Jurkat, Clone E6-1 (cell line): ENCODE results near the gene CLCN3.
"Not testable (repeated sequence)": the region's sequence is repeated elsewhere in the genome, so short reads cannot be mapped to it uniquely, and the experiment has no call there.

Experiments
- DNase-seq: peaks from one replicate; pipeline ENCODE4 v3.0.0-alpha.2; 2011; ENCODE audit warnings: low read depth, low spot score
- H3K4me3 ChIP-seq: 2 replicates; pipeline ENCODE4 v1.5.1; 2011; ENCODE audit warnings: mild to moderate bottlenecking, low read length, control low read depth, moderate library complexity

CLCN3 gene

GRCh38 chr4:169615467-169616106 lies 4.8 kb upstream of the CLCN3 start:
- H3K4me3 ChIP-seq, result no peak overlapping the region
- DNase-seq, result no peak

DNA sequence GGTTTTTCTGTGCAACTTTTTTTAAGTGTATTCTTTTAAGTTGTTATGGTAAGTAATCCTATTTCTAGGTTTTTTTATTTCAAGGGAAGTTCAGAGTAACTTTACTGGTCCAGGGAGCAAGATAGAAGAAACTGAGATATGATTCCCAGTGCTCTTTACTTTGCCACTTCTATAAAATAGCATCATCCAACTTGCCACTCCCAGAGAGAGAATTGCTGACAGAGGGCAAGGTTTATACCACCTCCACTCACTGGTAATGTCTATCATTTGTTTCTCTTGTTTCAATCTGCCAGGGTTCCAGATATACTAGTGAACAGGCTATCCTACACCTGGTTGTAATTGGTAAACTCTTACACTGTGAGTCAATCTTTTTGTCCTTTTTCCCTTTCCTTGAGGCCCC lies 3.5 kb upstream of the CLCN3 start:
- DNase-seq, result no peak
- no peak overlapping the region for H3K4me3 ChIP-seq

- no peak overlapping the region for H3K4me3 ChIP-seq
- DNase-seq, result no peak
Observed at GRCh38 chr4:169617306-169617705, 3.1 kb upstream of the CLCN3 start.

DNA sequence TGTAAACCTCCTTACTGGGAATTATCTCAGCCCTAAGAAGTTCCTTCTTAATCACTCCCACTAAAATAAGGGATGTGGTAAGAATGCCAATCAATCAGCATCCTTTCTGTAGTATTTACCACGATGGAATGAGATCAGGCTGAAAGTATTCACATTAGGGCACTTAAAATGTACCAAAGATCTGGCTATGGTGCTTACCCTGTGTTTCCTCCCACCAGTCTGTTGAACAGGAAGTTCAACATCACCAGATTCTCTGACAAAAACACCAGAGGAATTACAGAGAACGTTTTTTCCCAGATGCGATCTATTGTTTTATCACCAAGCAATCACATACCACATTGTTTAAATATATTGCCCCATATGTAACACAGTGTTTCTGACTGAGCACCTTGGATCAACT lies 2.1 kb upstream of the CLCN3 start:
- H3K4me3 ChIP-seq, result no peak overlapping the region
- peak; percentile 59 for DNase-seq

- peak overlapping the region; percentile 77 for H3K4me3 ChIP-seq
- DNase-seq, result no peak
Observed at GRCh38 chr4:169618986-169619385, 1.4 kb upstream of the CLCN3 start.

GRCh38 chr4:169619518-169619957 lies 840 bp upstream of the CLCN3 start:
- peak overlapping the region; percentile 77 for H3K4me3 ChIP-seq
- DNase-seq, result peak; percentile 65

DNA sequence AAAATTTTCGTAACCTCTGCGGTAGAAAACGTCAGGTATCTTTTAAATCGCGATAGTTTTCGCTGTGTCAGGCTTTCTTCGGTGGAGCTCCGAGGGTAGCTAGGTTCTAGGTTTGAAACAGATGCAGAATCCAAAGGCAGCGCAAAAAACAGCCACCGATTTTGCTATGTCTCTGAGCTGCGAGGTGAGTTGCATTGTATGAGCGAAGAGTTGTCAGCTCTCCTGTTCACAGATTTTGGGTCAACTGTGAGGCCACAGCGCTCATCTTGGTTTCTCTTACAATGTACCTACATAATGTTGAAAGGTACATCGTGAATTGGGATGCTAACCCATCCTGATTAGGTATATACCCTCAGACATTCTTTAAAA lies 486 bp downstream of the CLCN3 start:
- H3K4me3 ChIP-seq, result peak overlapping the region; percentile 77
- DNase-seq, result no peak

DNA sequence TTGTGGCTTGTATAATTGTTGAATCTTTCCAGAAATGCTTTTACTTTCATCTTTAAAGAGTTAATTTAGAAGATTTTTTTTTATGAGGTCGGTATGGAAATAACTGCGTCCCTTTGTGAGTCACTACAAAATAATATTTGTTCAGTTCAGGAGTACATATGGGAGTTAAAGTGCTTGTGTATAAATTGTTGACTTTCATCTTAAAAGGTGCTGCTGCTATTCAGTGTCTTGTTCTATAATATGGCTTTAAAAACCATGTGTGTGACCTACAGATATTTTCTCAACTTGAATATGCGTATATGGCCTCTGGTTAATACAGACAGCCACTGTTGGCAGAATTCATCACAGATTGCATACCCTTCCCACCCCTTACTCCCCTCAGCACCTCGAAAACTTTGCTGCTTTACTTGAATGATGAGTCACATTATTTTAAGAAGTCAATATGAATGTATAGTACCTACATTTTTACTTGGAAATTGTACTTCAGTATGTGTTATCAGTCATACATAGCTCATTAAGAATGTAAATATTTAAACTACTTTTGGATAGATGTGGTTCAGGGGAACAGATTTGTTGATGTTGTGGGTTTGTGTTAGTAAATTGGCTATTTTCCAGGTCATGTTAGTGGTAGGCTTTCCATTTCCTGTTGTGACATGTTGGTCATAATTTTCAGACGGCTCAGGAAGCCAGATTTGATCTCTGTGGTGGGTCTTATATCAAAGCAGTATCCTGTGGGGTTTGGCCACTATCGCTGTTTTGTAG lies 1.5 kb downstream of the CLCN3 start:
- peak overlapping the region; percentile 77 for H3K4me3 ChIP-seq
- peak; percentile 71 for DNase-seq

- H3K4me3 ChIP-seq, result no peak overlapping the region
- no peak for DNase-seq
Observed at GRCh38 chr4:169622566-169622965, 2.2 kb downstream of the CLCN3 start.

DNA sequence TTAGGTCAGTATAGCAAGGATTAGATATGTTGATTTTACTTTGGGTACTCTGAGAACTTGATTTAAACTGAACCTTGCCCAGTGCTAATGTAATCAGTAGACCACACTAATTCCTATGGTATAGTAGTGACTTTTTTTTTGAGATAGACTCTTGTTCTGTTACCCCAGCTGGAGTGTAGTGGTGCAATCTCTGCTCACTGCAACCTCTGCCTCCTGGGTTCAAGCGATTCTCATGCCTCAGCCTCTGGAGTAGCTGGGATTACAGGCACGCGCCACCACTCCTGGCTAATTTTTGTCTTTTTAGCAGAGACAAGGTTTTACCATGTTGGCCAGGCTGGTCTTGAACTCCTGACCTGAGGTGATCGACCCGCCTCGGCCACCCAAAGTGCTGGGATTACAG lies 3.6 kb downstream of the CLCN3 start:
- H3K4me3 ChIP-seq, DNase-seq: not testable (repeated sequence)

DNA sequence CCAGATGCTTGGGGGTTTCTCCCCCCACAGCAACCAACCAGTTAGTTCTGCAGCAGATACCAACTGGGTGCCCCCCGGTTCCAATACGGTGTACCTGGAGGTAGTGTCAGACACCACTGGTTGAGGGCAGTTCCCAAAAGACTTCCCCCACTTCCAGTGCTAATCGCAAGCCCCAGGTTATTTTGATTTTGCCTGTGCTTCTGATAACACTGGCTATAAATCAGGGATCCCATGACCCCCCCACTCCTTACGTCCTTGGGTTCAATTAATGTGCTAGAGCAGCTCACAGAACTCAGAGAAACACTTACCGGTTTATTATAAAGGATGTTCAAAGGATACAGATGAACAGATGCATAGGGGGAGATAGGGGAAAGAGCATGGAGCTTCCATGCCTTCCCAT lies 5.5 kb downstream of the CLCN3 start:
- no peak overlapping the region for H3K4me3 ChIP-seq

DNA sequence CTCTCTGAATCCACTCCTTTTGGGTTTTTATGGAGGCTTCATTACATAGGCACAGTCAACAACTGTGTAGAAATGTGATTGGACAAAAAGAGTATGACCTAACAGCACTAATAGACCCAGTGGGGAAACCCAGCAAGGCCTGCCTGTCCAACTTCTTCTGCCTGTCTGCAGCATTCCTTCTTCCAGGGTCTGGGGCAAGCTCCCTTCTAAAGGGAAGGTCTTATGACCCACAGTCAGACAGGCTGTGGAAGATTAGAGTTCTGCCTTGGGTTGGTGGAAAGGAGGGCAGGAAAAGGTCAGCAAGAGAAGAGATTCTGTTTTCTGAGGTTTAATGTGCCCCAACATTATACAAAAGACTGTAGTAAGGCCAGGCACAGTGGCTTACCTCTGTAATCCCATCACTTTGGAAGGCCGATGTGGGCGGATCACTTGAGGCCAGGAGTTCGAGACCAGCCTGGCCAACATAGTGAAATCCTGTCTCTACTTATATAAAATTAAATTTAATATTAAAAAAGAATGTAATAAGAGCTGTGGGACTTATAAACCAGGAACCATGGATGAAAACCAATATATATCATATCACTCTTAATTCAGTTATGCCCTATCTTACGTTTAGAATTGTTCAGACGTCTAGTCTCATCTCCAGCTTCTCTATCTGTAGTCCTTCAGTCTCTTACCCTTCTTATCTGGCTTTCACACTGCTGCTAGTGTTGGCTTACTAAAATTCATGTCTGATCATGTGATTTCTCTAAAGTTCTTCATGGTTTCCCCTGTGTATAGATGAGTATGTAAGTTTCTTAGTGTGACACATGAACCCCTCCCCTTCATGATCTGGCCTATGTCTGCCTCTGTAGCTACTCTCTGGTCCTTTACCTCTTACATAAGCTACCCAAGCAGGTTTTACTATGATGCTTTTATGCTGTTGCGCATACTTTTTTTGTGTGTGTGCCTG lies 6.2 kb downstream of the CLCN3 start:
- peak; percentile 44 for DNase-seq

More for the DNA sequence above, 5.5 kb downstream of the CLCN3 start:
- no peak for DNase-seq

GRCh38 chr4:169627307-169627706 lies 6.9 kb downstream of the CLCN3 start:
- H3K4me3 ChIP-seq, result no peak overlapping the region
- no peak for DNase-seq

More for the DNA sequence above, 6.2 kb downstream of the CLCN3 start:
- H3K4me3 ChIP-seq, result no peak overlapping the region

- no peak overlapping the region for H3K4me3 ChIP-seq
- DNase-seq, result no peak
Observed at GRCh38 chr4:169628579-169628978, 8.2 kb downstream of the CLCN3 start.

DNA sequence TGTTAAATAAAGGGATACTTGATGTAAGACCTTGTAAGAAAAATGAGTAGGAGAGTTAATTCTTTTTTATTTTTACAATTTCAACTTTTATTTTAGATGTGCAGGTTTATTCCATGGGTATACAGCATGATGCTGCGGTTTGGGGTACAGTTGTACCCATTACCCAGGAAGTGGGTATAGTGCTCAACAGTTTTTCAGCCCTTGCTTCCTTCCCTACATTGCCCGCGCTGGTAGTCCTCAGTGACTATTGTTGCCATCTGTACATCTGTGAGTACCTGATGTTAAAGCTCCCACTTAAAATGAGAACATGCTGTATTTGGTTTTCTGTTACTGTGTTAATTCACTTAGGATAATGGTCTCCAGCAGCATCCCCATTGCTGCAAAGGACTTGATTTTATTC lies 9.7 kb downstream of the CLCN3 start:
- H3K4me3 ChIP-seq, result peak overlapping the region; percentile 36
- DNase-seq, result peak; percentile 92

DNA sequence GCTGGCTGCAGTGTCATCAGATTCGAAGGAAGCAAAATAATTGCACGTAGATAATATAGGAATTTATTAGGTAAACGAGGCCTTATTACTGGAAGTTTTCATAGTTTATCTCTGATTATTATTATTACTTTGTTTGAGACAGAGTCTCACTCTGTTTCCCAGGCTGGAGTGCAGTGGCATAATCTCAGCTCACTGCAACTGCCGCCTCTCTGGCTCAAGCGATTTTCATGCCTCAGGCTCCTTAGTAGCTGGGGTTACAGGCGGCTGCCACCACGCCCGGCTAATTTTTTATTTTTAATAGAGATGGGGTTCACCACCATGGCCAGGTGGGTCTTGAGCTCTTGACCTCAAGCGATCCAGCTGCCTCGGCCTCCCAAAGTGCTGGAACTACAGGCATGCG lies 12.5 kb downstream of the CLCN3 start:
- no peak for DNase-seq
- no peak overlapping the region for H3K4me3 ChIP-seq

DNA sequence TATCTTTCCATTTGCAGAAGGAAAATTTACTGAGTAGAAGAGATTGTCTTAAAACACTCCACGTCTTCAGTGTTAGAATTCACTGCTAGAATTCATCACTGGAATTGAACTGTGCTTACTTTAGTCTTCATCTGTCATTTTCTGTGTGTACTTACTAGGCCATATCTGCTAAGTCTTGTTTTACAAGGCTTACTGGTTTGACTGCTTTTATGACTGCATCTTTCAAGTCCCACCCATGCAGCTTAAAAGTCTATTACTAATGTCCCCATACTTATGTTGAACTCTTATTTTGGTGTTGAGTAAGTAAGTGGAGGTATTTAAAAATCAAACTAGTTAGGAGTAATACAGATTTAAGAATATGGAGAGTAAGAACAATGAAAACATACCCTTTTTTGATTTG lies 14.6 kb downstream of the CLCN3 start:
- H3K4me3 ChIP-seq, result no peak overlapping the region
- DNase-seq, result no peak

- no peak for DNase-seq
- no peak overlapping the region for H3K4me3 ChIP-seq
Observed at GRCh38 chr4:169640261-169640870, 20.0 kb downstream of the CLCN3 start.

DNA sequence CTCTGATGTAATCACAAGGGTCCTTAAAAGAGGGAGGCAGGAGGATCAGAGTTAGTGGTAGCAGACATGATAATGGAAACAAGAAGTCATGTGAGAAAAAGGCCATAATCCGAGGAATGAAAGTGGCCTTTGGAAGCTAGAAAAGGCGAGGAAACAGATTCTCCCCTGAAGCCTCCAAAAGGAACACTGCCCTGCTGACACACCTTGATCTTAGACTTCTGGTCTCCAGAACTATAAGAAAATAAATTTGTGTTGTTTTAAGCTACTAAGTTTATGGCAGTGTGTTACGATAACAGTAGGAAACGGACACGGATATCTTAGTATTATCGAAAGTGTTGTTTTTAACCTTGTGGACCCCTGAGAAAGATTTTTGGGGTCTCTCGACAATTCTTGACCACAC lies 24.4 kb downstream of the CLCN3 start:
- DNase-seq, result no peak
- H3K4me3 ChIP-seq, result no peak overlapping the region
